Measurements from ENCODE around the gene TLDC2.

Gene TLDC2

GRCh38 chr20:36849333-36850065 is 26.4 kb upstream of the TLDC2 start:
- no peak for DNase-seq

DNA sequence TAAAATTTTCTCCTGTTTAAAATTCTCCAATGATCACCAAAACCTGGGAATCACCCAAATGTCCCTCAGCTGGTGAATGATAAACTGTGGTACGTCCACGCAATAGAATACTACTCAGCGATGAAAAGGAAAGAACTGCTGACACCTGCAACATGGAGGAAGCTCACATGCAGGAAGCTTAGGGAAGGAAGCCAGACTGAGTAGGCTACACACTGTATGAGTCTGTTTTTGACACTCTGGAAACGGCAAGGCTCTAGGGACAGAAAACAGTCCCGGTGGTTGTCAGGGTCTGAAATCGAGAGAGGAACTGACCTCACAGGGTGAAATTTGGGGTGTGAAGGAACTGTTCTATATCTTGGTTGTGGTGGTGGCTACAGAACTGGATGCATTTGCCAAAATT is 25.2 kb upstream of the TLDC2 start:
- DNase-seq: no peak

DNA sequence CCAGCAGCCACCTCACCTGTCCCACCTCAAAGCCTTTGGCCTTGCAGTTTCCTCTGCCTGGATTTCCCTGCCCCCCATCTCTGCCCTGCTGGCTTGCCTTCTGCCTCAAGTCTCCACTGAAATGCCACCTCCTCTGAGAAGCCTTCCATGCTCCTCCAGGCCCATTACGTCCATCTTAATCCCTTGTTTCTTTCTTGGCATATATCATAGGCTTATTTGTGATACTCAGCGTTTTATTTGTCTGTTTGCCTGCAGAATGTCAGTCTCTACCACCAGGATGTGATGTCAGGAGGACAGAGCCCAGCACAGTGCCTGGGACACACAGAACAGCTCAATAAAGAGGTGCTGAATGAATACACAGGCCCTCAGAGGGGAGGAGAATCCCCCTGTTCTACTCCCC is 24.4 kb upstream of the TLDC2 start:
- no peak for DNase-seq

DNA sequence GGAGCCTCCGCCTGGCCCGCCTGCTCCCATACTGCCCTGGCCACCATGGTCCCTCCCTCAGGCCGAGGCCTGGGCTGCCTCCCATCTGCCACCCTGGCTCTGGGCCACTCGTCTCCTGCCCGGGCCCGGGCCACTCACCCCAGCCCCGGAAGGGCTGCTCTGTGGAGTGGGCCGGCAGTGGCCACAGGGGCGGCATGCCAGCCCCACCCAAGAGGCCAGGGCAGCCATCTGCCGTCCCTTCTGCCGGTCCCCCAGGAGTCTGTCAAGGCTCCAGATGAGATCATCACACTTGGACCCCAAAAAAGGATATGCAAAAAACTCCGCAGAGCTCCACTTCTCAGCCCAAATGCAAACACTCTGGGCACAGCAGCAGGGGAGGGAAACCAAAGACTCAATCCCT is 23.8 kb upstream of the TLDC2 start:
- peak in 37 of 56 donors; percentile 26 to 81 (median 56) for DNase-seq

- no peak for DNase-seq
Observed at GRCh38 chr20:36854348-36855240, 21.3 kb upstream of the TLDC2 start.

GRCh38 chr20:36855241-36855657 is 20.7 kb upstream of the TLDC2 start:
- peak in 7 of 56 donors; percentile 10 to 53 (median 30) for DNase-seq

DNA sequence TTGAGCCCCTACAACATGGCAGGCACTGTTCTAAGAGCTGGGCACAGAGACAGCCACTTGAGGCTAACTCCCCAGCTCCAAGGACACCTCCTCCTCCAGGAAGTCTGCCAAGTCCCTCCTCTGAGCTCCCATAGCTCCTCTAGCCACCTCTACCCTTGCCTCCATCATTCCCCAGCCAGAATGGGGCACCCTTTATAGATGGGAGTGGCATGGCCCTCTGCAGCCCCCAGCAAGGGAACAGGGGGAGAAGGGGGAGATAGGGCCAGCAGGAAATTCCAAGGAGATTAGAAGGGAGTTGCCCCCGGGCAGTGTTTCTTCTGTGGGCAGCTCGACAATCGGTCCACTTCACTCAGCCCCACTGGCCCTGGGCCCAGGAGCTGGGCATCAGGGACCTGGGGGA is 19.7 kb upstream of the TLDC2 start:
- DNase-seq: peak in 1 of 56 donors; percentile 40

DNA sequence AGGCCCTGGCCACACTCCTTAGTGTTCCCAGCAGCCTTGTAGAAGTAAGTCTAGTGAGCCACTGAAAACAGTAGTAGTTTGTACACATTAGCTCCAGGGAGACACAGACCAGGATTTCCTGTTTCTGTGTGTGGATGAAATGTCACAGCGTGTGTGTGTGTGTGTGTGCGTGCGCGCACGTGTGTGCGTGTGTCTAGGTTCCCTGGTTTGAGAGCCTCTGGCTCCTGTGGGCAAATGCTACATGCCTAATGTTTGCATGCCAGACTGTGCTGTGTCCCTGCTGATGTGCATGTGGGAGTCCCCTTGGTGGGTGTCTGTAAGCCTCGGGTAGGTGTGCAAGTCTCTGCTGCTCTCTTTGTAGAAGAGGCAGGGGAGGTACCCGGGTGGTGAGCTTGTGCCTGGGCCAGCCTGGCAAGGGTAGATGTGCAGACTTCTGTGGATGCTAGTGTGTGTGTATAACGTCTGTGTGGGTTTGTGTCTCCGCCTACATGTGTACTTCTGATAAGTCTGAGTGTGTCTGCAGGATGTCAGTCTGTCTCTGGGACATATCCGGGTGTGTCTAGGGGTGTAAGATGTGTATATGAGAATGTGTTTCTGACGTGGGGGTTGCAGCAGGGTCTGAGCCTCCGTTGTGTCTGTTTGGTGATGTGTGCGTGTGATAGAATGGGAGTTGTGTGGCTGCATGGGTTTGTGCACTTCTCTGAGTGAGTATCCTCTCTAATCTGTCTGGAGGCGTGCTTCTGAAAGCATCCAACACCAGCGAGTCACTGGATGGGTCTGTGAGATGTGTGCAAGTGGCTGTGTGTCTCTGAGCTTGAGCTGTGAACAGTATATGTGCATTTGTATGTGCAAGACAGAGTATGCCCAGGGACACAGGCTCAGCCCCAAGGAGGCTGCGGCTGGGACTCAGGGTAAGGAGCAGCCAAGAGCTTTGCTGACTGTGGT is 19.0 kb upstream of the TLDC2 start:
- peak in 3 of 56 donors; percentile 13 to 33 (median 27) for DNase-seq

DNA sequence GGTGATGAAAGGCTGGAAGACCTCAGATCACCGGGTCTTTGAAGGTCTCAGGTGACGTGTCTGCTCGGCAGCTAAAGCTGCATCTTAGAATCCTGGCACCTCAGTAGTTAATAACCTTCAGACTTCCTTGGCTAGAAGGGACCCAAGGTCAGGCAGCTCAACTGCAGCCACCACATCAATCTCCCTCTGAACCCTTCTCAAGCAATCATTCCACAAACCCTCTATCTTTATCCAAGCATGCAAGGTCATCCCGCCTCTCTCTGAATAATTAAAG is 16.7 kb upstream of the TLDC2 start:
- DNase-seq: no peak

DNA sequence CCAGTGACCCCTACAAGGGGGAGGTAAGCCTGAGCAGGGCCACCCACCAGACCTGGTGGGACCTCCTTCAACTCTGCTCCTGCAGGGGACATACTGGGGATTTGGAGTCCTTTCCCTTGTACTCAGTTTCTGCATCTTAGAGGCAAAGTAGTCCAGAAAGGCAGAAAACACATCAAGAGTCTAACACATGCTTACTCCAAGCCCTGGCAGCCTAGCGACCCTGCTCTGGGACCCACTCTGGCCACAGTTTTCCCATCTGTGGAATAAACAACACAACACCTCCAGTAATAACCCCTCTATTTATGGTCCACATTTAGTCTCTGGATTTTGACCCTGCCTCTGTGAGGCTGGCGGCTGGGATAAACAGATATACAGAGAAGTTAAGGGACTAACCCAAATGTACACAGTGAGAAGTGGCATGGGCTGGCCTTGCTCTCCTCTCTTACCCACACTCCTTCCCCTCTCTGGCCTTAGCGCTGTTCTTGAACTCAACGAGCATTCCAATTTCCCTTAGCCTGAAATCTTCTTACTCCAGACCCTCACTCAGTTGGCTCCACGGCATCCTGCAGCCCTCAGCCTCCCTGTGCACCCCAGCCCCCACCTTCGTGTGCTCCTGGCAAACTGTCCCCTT is 16.1 kb upstream of the TLDC2 start:
- DNase-seq: peak in 1 of 56 donors; percentile 6

- no peak for DNase-seq
Observed at GRCh38 chr20:36860339-36860738, 15.6 kb upstream of the TLDC2 start.

GRCh38 chr20:36860811-36861624 is 14.9 kb upstream of the TLDC2 start:
- DNase-seq: peak in 2 of 56 donors; percentile 20 to 24

- DNase-seq: peak in 7 of 56 donors; percentile 18 to 62 (median 45)
Observed at GRCh38 chr20:36861625-36861874, 14.4 kb upstream of the TLDC2 start.

DNA sequence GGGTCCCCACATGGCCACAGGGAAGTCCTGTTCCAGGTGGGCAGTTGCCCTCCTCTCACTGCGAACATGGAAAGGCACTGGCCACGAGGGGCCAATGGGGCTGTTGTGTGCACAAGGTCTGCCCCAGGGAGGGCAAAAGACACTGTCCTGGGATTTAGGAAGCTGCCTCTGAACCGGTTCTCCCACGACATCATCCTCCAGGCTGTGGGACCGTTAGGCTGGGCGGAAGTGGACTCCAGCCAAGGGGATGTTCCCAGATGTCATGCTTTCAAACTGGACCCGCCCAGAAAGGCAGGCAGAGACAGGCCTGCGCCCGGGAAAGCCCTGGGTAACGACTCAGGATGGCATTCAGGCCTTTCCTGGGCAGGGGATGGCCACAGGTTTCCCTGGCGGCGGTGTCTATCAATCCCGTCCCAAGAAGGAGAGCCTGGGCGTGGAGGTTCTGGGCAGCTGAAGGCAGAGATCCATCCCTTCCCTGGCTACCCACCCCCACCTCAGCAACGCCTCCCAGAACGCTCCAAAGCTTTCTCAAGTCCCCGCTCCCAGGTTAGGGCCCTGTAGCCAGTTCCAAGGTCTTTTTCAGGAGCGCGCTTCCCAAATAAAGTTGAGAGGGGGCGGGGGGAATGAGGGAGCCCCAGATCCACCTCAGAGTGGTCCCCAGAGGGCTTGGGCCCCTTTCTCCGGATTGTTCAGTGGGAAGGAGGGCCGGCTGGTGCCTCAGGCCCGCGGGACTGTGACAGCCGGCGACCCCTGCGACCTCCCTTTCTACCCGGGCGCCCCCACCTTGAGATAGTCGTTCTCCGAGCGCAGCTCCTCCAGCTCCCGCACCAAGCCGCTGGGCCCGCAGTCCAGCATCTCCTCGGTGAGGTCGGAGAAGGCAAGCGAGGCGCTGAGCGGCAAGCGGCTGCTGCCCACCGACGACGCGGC is 13.8 kb upstream of the TLDC2 start:
- DNase-seq: peak in 55 of 56 donors; percentile 35 to 89 (median 69)

- DNase-seq: peak in 4 of 56 donors; percentile 49 to 66 (median 54)
Observed at GRCh38 chr20:36862857-36863668, 12.9 kb upstream of the TLDC2 start.

DNA sequence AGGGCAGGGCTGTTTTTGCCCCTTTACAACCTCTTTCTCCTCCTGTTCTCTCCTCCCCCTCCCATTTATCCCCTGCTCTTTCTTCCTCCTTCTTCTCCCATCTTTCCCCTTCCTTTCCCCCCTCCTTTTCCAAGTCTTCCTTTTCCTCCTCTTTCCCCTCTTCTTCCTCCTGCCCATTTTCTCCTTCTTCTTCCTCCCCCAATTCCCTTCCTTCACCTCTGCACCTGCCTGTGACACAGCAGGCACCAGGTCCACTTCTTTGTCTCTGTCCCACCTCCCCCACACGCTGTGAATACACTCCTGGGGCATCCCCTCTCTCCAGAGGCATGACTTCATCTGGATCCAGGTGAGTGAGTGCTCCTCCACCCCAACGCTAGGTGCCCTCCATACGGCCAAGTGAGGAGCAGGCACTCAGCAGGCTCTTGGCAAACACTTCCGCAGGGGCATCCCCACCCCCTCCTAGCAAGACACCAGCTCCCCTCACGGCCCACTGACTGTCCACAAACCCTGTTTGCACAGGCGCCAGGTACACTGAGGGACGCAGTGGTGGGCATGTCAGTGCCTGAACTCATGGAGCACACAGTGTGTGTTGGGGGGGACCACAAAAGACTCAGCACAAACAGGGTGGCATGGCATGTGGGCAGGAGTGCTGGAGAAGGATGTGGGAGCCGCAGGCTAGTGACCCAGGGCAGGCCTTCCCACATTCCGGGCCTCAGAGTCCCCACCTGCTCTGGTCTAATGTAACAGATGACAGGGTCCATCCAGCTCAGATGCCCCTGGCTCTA is 10.7 kb upstream of the TLDC2 start:
- DNase-seq: no peak

- no peak for DNase-seq
Observed at GRCh38 chr20:36865861-36866149, 10.1 kb upstream of the TLDC2 start.

DNA sequence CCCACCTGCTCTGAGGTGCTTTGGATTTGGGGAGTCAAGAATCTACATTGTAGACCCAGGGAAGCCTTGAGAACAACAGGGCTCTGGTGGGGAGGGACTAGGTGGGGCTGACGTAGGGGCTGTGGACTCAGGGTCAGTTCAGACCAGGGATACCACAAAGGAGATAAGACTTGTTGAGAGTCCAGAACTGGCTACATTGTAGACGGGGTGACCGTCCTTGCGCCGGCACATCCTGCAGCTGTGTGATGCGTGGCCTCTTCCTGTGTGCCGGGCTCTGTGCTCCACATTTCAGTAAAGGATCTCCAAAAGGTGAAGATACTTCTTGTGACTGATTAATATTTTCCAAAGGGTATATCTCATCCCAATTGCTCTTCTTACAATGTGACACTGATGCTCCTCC is 9.8 kb upstream of the TLDC2 start:
- no peak for DNase-seq

Data from amygdala (tissue), 56 donors.